Suprapubic skin (tissue), 4 donors: ENCODE results near the gene MRM2. TPM values are rescaled to one million over a fixed set of nuclear protein-coding genes. Genes with fewer than 3 reads are reported as not detected.

Source experiments
- DNase-seq, 2 donors: peaks; one replicate each; pipeline ENCODE4 v3.0.0-alpha.2; 2019; ENCODE audit warnings: low spot score in 2 of 2
- H3K27ac ChIP-seq: fragments of 200-600 bp; sonication (generic); one replicate; pipeline ENCODE4 v1.5.1; 2019
- H3K27me3 ChIP-seq: fragments of 200-600 bp; sonication (generic); one replicate; pipeline ENCODE4 v1.5.1; 2019
- H3K36me3 ChIP-seq: fragments of 200-600 bp; sonication (generic); one replicate; pipeline ENCODE4 v1.5.1; 2019
- H3K4me1 ChIP-seq: fragments of 200-600 bp; sonication (generic); one replicate; pipeline ENCODE4 v1.5.1; 2019
- H3K4me3 ChIP-seq: fragments of 200-600 bp; sonication (generic); one replicate; pipeline ENCODE4 v1.5.1; 2019; ENCODE audit warnings: mild to moderate bottlenecking
- H3K9me3 ChIP-seq: fragments of 200-600 bp; sonication (generic); one replicate; pipeline ENCODE4 v1.5.1; 2019
- EP300 ChIP-seq: sonication (generic); formaldehyde crosslinking; IDR thresholded peaks from one replicate; pipeline ENCODE4 v1.6.1; 2017; ENCODE audit warnings: antibody characterized with exemption
- POLR2A ChIP-seq, 2 donors: fragments of 450-650 bp; IDR thresholded peaks; one replicate each; pipeline ENCODE4 v1.6.1; 2017; ENCODE audit warnings: antibody characterized with exemption in 2 of 2, mild to moderate bottlenecking in 2 of 2, moderate library complexity in 2 of 2
- POLR2AphosphoS5 ChIP-seq, 3 donors: sonication (generic); formaldehyde crosslinking; IDR thresholded peaks; one replicate each; pipeline ENCODE4 v1.6.1; 2017; ENCODE audit warnings: antibody characterized with exemption in 3 of 3
- WGBS: methylation state at CpG from one replicate; pipeline ENCODE4 v1.1.5; 2018; 5-methylcytosine and 5-hydroxymethylcytosine counted together
- total RNA-seq, 4 donors: library from RNA; depleted of rRNA; stranded (reverse); fragments of >200 nt; gene quantifications; one replicate each; pipeline ENCODE4 v1.1.0, GENCODE V29; 2016
- TF ChIP-seq, protein P1 (sequence below), 2 donors: fragments of 200-600 bp in 1 of 2; fragments of 450-650 bp in 1 of 2; sonication (generic) in 1 of 2; IDR thresholded peaks; one replicate each; pipeline ENCODE4 v1.5.1; 2016 to 2019; ENCODE audit warnings: antibody characterized with exemption in 2 of 2, mild to moderate bottlenecking in 1 of 2, moderate library complexity in 1 of 2

The MRM2 gene
- total RNA-seq = 10 to 100 TPM; 11.3 to 41.8 (median 19.8) TPM

DNA sequence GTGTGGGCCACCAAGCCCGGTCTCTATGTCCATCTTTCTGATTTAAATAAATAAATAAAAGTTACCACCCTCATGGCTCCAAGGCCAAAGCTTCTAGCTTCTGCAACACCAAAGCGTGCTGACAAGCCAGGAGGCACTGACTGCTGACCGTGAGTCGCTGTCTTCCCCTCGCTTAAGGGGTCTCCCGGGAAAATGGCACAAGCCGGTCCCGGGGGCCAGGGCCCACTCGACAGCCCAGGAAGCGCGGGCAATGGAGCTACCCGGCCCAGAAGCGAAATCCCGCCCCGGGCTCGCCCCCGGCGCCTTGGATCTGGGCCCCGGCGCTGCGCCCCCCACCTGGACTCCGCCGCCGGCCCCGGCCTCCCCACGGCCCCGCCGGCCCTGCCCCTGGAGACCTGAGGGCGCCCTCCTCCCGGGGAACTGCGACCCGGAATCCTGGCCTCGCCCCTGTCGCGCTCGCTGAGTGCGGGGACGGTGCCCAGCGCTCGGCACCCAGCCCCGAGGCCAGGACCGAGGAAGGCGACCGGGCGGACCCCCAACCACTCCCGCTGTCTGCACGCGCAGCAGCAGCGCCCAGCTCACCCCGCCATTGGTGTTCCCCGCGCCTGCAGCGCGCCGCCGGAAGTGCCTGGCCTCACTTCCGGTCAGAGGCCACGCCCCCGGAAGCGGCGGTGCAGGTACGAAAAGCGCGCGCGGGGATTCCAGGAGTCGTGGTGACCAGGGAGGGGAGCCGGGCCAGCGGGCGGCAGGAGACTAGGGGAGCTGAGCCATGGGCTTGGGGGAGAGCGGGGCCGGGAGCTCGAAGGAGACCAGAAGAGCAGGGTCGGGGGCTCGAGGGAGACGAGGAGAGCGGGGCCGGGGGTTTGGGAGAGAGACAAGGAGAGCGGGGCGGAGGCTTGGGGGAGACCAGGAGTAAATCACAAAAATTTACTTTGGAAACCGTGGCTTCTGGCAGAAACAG, at the start of gene MRM2, which contains the start of gene NUDT1:
Gene MRM2, minus strand, starts transcription at position 626 of the 961 bp plus-strand sequence. Its CDS starts 36 bp downstream, at position 590.
Gene NUDT1, plus strand, starts transcription at position 647 of the 961 bp plus-strand sequence. CDS start 2,349 bp downstream, outside the sequence.
- Histone ChIP-seq H3K9me3 (no peaks in the 10 kb centered on the region), H3K4me1 (peaks cover 28% of the 10 kb centered on the region), H3K27ac (peak within 1 kb of the TSS; percentile 66), H3K36me3 (peaks cover 24% of the 10 kb centered on the region), H3K4me3 (peak within 1 kb of the TSS; percentile 97), H3K27me3 (no peaks in the 10 kb centered on the region)
- TF ChIP-seq, protein P1, sequence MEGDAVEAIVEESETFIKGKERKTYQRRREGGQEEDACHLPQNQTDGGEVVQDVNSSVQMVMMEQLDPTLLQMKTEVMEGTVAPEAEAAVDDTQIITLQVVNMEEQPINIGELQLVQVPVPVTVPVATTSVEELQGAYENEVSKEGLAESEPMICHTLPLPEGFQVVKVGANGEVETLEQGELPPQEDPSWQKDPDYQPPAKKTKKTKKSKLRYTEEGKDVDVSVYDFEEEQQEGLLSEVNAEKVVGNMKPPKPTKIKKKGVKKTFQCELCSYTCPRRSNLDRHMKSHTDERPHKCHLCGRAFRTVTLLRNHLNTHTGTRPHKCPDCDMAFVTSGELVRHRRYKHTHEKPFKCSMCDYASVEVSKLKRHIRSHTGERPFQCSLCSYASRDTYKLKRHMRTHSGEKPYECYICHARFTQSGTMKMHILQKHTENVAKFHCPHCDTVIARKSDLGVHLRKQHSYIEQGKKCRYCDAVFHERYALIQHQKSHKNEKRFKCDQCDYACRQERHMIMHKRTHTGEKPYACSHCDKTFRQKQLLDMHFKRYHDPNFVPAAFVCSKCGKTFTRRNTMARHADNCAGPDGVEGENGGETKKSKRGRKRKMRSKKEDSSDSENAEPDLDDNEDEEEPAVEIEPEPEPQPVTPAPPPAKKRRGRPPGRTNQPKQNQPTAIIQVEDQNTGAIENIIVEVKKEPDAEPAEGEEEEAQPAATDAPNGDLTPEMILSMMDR (IDR thresholded peaks at IDR 0.05) = no peak
- TF ChIP-seq POLR2A (IDR thresholded peaks at IDR 0.05) (peak in 1 of 2 donors; percentile 56), POLR2AphosphoS5 (IDR thresholded peaks at IDR 0.05) (peak in 2 of 3 donors; percentile 13 to 40), EP300 (no peak)
- peak; percentile 89 for DNase-seq
- whole genome bisulfite sequencing = 3% methylated on average over 16 of the region's 81 CpGs

DNA sequence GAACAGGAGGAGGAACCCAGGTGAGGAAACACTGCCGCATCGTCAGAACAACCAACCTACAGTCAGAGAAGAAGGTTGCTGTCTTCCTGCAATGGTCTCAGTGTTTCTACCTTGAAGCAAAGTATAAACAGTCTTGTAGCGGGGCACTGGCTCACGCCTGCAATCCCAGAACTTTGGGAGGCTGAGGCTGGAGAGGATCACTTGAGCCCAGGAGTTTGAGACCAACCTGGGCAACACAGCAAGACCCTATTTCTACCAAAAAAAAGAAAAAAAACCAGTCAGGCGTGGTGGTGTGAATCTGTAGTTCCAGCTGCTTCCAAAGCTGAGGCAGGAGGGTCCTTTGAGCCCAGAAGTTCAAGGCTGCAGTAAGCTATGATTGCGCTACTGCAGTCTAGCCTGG, 48.9 kb upstream of the MRM2 start:
- H3K36me3 ChIP-seq = peaks cover 5% of the 10 kb centered on the region
- H3K27me3 ChIP-seq = no peaks in the 10 kb centered on the region
- no peak overlapping the region for H3K4me3 ChIP-seq
- DNase-seq = no peak
- TF ChIP-seq EP300 (no peak), POLR2AphosphoS5 (IDR thresholded peaks at IDR 0.05) (no peak), POLR2A (IDR thresholded peaks at IDR 0.05) (no peak)
- TF ChIP-seq, protein P1 (IDR thresholded peaks at IDR 0.05) = no peak
- 93% methylated on average over 6 of the region's 6 CpGs for WGBS
- H3K9me3 ChIP-seq = no peaks in the 10 kb centered on the region
- H3K27ac ChIP-seq = no peak overlapping the region
- H3K4me1 ChIP-seq = peaks cover 4% of the 10 kb centered on the region

DNA sequence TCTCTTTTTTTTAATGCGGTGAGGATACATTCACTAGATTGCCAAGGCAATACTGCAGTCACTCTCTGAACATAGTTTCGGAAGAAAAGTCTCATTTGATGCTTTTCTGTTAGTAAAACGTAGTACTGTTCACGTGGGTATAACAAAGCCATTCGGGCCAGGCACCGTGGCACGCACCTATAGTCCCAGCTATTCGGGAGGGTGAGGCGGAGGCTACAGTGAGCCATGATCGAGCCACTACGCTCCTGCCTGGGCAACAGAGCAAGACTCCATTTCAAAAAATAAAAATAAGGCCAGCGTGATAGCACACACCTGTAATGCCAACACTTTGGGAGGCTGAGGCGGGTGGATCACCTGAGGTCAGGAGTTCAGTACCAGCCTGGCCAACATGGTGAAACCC, 47.6 kb upstream of the MRM2 start:
- H3K36me3 ChIP-seq = peaks cover 5% of the 10 kb centered on the region
- H3K9me3 ChIP-seq = no peaks in the 10 kb centered on the region
- no peak overlapping the region for H3K4me3 ChIP-seq
- H3K4me1 ChIP-seq = peaks cover 4% of the 10 kb centered on the region
- no peak for DNase-seq
- WGBS = 85% methylated on average over 13 of the region's 13 CpGs
- H3K27me3 ChIP-seq = no peaks in the 10 kb centered on the region
- TF ChIP-seq, protein P1 (IDR thresholded peaks at IDR 0.05) = no peak
- no peak for TF ChIP-seq POLR2AphosphoS5 (IDR thresholded peaks at IDR 0.05)
- no peak for TF ChIP-seq POLR2A (IDR thresholded peaks at IDR 0.05)
- TF ChIP-seq EP300 = no peak
- H3K27ac ChIP-seq = no peak overlapping the region

DNA sequence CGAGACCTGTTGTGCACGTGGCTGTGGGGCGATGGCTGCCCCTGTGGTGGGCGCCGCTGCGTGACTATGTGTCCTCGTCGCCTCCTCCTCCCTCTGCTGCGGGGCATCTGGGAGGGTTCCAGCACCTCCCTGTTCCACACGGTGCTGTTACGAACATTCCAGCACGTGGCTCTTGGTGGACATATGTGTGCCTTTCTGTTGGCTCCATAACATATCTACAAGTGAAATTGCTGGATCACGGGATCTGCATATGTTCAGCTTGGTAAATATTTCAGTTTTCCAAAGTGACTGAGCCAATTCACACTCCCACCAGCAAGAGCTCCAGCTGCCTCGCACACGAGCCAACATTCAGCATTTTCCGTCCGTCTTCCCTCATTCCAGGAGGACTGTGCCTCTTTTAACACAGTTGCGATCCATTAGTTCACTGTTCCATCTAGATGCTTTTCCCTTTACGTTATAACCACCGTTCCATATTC, 47.1 kb upstream of the MRM2 start:
- no peak overlapping the region for H3K27ac ChIP-seq
- DNase-seq = no peak
- H3K36me3 ChIP-seq = peaks cover 5% of the 10 kb centered on the region
- H3K9me3 ChIP-seq = no peaks in the 10 kb centered on the region
- H3K4me3 ChIP-seq = no peak overlapping the region
- H3K4me1 ChIP-seq = peaks cover 4% of the 10 kb centered on the region
- 59% methylated on average over 20 of the region's 20 CpGs for WGBS
- H3K27me3 ChIP-seq = no peaks in the 10 kb centered on the region
- TF ChIP-seq POLR2AphosphoS5 (IDR thresholded peaks at IDR 0.05) (no peak), POLR2A (IDR thresholded peaks at IDR 0.05) (no peak), EP300 (no peak)
- TF ChIP-seq, protein P1 (IDR thresholded peaks at IDR 0.05) = no peak

DNA sequence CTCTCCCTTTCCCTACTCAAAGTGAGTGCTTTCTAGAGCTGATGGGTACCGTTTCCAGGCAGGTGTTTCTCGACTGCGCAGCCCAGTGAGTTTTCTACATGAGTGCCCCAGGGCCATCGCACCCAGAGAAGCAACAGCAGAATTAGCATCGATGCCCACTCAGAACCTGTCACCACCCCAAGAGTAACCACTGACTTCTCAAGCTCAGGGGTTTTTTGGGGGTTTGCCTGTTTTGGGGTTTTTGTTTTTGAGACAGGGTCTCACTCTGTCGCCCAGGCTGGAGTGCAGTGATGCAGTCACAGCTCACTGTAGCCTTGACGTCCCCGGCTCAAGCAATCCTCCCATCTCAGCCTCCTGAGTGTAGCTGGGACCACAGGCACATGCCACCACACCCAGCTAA, 46.5 kb upstream of the MRM2 start:
- WGBS = 84% methylated on average over 8 of the region's 8 CpGs
- no peak overlapping the region for H3K27ac ChIP-seq
- no peak for DNase-seq

More for the DNA sequence above, 46.5 kb upstream of the MRM2 start:
- Histone ChIP-seq H3K9me3 (no peaks in the 10 kb centered on the region), H3K27me3 (no peaks in the 10 kb centered on the region), H3K4me3 (no peak overlapping the region), H3K36me3 (peaks cover 5% of the 10 kb centered on the region), H3K4me1 (peaks cover 4% of the 10 kb centered on the region)
- no peak for TF ChIP-seq EP300
- no peak for TF ChIP-seq POLR2AphosphoS5 (IDR thresholded peaks at IDR 0.05)
- no peak for TF ChIP-seq POLR2A (IDR thresholded peaks at IDR 0.05)
- TF ChIP-seq, protein P1 (IDR thresholded peaks at IDR 0.05) = no peak
